HG03095 (cell line): ENCODE results near the gene PLEKHJ1.

Experiments
- ATAC-seq: cut with Tn5 transposase; IDR thresholded peaks from one replicate; pipeline ENCODE4 v1.9.1; 2021; ENCODE audit warnings: moderate library complexity; ENCODE audit not compliant: unreplicated experiment

The PLEKHJ1 gene

DNA sequence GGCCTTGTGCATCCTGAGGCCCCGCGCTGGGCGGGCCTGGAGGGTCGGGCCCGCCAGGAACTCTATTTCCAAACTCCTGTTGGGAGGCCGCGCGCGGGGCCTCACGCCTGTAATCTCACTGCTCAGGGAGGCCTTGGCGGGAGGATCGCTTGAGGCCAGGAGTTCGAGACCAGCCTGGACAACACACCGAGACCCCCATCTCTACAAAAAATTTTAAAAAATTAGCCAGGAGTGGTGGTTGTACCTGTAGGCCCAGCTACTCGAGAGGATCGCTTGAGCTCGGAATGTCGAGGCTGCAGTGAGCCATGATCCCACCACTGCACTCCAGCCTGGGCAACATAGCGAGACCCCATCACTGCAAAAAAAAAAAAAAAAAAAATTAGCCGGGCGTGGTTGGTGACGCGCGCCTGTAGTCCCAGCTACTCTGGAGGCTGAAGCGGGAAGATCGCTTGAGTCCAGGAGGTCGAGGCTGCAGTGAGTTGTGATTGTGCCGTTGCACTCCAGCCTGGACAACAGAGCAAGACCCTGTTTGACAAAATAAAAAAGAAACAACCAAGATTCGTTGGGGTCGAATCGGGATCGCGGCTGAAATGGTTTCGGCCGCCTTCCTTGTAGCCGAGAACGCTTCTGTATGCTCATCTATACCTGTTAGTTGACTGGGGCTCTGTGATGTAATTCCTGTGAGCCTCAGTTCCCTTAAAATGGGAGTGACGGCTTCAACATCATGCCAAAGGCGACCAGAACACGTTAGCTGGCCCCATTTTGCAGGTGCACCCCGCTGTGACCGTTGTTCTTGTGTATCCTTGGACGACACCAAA, 1.1 kb upstream of the PLEKHJ1 start:
- ATAC-seq = no peak

DNA sequence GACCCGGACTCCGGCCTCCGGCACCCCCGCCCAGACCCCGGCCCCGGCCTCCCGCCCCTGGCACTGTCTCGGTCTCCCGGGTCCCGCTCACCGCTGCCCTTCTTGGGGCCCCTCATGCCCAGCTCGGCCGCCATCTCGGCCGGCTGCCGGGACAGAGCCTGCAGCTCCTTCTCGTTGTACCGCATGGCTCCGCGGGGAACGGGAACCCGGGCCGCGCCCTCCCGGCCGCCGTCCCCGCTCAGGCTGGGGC, 140 bp downstream of the PLEKHJ1 start:
- no peak for ATAC-seq

DNA sequence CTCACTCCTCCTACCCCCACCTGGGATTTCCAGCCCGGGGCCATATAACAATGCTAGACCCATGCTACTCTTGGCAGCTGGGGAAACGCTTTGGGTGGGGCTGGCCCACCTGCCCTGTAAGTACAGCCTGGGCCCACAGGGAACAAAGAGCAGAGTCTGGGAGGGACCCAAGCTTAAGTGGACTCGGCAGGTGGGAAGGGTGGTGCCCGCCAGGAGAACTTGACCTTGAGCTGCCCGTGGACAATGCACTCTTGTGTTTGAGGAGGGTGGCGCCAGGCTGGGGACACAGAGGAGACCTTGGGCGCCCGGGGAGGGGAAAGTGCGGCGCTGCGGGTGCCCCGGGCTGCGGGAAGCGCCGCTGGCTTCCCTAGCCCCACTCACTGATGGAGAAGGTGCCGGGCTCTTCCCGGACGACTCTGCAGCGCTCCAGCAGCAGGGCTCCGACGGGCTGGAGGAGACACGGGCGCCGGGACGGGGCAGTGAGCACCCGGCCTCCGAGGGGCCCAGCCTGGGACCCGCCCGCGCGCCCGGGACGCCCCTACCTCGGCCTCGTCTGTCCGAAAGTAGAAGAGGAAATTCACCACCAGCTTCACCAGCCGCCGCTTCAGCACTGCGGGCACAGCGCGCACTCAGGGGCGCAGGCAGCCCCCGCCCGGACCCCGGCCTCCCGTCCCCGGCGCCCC, 607 bp downstream of the PLEKHJ1 start:
- ATAC-seq = no peak

DNA sequence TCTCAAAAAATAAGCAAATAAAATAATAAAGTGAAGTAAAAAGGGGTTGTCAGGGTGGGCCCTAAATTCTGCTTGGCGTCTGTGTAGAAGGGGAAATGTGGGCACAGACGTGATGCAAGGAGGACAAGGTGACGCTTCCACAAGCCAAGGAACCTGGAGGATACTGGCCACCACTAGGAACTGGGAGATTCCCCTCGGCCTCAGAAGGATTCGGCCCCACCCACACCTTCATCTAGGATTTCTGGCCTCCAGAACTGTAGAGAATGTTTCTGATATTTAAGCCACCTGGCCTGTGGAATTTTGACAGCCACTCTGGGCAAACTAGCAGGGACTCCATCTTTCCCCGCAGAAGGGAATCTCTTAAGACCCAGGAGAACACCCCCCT, 1.1 kb downstream of the PLEKHJ1 start:
- ATAC-seq = no peak

DNA sequence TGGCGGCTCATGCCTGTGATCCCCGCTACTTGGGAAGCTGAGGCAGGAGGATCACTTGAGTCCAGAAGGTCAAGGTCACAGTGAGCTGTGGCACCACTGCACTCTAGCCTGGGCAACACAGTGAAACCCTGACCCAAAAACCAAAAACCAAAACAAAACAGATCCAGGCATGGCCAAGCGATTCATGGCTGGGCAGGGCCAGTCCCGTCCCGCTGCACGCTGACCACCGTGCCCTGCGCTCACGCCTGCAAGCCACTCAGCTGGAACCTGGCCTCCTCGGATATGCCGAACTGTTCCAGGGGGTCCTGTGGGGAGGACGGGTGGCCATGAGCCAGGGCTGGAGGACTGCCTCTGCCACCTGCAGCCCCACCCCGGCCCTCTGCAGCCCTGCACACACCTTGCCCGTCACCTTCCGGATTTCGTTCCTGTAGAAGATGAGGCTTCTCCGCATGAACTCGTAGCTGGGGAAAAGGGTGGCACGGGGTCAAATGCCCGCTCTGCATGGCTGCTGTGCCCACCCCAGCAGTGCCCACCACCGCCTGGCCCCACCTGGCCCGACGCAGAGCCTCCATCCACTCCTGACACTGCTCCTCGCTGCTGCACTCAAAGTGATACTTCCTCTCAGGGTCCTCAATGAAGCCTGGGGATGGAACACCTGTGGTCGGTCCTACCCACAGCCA, 2.4 kb downstream of the PLEKHJ1 start:
- no peak for ATAC-seq

DNA sequence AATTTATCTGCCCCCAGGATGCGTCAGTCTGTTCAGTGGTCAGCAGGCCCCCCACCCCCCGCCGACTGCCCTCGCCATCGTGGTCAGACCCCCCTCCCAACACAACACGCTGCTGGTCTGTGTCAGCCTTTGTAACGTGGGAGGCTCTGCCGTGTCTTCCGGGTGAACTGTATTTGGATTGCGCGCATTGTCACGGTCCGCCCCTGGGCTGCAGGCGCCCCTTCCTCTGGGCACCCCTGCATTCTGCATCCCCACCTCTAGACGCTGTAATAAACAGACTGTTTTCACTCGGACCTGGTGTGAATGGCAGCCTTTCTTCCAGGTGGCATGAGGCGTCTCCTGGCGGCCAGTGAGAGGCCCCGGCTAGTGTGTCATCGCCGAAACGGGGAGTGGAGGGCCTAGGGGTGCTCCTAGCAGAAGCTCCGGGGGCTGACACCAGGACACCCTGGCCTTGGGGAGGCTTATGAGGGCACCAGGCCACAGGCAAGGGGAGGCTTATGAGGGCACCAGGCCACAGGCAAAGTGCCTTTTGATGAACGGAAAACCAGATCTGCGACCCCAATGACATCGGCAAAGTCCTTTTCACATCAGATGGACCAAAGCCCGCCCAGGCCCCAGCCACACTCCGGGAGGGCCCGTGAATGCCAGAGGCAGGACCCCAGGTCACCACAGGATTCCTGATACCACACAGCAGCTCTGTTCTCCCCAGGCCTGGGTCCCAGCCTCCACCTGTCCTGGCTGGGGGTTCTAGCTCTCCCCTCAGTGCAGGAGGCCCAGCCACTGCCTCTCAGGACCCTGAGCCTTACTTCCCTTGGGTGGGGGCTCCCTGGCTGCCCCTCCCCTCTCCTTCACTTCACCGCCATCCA, 3.6 kb downstream of the PLEKHJ1 start:
- ATAC-seq = no peak

DNA sequence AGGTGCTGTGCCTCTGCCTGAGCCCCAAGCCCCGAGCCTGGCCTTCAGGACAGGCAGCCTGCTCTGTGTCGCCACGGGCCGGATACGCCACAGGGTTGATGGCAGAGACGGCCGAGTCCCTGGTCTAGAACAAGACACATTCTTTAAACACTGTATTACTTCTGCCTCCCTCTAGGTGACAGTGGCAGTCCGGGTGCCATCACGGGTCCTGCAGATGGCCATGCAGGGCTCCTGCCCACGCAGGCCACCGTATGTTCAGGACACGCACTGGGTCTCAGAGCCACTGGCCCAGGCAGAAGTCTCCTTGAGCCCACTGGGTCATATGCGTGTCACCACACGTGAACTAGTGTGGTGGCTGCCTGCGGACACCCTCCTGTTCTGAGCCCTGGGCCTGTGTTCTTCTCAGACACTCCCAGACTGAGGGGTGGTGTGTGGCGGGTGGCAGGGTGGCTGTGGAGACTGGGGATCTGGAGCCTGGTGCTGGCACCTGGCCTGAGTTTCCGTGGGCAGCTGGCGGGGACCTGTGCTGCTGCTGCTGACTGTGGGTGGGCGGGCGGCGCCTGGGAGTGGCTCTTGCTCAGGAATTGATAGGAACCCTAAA, 4.4 kb downstream of the PLEKHJ1 start:
- ATAC-seq = no peak

DNA sequence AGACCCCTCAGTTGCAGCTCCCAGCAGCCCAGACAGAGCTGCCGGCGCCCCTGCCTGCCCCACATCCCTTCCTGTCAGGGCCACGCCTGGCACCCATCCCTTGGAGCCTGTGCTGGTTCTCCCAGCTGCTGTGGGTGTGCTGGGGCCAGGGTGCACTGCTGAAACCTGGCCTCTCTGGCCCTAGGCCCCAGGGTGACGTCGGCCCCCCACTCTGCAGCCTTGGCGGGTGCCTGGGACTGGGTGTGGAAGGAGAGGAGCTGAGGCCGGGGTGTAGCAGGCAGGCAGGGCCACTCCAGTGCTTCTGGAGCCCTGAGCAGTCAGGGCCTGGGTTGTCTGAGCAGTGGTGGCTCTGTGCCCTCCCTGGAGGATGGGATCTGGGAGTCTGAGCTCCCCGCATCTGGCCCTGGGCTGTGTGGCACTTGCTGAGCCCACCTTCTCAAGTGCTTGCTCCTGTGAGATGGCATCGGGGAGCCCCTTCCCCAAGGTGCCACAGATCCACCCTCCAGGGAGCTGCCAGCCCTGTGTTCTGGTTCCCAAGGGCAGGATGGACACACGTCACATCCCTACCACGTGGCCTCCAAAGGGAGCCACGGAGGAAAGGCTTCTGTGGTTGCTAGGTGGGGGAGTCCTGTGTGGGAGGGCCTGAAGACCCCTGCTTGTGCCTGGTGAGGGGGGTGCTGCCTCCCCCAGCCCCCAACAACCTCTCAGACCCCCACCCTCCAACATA, 5.2 kb downstream of the PLEKHJ1 start:
- ATAC-seq = no peak

DNA sequence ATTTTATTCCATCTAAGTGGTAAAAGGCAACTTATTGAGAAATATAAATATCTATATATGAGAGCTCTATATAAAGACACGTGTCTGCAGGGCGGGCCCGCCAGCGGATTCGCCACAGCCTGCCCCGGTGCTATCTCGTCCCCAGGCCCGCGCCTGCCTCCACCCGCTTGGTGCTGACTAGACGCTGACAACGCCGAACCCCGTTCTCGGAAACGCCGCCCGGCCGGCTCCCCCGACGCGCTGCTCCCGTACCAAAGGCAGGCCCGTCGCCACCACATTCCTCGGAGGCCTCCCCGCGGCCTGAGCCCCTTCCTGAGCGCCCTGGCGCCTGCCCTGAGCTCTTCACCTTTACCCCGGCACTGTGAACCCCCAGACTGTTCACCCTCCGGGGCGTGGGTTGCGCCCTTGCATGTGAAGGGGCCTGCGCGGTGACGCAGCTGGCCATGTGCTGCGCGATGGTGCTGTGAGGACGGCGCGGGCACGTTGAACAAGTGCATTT, 6.0 kb downstream of the PLEKHJ1 start:
- no peak for ATAC-seq

DNA sequence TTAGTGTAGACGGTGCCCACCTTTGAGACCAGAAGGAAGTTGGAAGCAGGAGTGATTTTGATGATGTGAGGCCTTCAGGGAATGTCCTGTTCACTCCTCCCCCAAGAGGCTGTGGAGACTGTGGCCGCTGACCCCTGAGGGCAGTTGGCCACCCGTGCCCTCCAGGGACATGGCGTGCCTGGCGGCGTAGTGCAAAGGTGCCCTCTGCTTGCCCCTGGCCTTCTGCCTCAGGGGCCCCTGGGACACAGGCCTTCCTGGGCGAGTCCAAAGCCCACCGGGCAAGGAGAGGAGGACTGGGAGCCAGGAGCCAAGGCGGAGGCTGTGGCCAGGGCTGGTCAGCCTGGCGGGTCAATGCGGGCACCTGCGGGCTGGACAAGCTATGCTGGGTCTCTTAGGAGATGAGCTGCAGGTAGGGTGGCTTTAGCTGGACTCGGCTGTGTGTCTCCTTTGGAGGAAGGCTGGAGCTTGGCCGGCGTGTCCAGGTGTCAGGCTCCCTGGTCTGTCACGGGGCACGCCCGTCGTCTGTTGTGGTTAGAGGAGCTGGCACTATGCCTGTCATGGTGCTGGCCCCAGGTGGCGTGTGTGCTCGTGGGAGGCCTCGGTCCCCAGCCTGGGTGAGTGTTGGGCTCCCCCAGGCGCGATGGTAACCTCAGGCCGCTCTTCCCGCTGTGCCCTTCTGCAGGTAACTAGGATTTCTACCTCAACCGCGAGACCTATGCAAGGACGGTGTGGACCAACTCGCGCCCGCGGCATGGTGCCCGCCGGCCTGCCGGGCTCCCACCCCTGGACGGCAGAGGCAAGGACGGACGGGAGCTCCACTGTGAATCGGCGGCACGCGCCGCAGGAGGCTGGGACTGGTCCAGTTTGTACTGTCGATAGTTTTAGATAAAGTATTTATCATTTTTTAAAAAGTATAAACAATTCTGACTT, 6.8 kb downstream of the PLEKHJ1 start:
- no peak for ATAC-seq

DNA sequence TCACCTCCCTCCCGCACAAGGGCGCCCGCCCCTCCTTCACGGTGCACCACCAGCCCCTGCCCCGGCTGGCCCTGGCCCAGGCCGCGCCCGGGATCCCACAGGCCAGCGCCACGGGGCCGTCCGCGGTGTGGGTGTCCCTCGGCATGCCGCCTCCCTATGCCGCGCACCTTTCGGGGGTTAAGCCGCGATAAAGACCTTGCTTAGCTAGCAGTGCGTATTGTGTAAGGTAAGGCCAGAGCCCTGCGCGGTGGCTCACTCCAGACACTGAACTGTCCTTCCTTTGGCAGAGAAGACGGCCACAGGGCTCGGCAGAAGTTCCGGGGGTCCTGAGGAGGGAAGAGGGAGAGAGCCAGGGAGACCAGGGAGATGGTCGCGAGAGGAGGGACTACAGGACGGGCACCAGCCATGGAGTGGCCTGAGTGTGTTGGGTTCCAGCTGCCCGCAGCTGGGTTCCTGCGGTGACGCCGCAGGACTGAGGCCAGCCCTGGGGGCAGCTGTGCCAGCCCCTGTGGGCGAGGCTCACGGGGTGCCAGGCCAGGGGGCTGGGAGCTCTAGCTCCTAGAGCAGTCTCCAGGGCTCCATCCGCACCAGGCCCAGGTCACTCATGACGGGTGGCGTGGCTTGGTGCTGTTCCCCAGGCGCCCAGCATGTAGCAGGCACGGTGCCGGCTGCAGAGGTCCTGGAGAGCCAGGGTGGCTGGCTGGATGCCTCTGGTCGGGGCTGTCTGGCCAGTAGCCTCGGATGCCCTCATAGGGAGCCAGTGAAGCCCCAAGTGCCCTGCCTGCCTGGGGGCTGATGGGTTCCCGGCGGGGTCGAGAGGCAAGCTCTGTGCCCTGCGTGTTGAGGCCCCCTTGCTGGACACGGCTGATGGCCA, 7.7 kb downstream of the PLEKHJ1 start:
- ATAC-seq = no peak

DNA sequence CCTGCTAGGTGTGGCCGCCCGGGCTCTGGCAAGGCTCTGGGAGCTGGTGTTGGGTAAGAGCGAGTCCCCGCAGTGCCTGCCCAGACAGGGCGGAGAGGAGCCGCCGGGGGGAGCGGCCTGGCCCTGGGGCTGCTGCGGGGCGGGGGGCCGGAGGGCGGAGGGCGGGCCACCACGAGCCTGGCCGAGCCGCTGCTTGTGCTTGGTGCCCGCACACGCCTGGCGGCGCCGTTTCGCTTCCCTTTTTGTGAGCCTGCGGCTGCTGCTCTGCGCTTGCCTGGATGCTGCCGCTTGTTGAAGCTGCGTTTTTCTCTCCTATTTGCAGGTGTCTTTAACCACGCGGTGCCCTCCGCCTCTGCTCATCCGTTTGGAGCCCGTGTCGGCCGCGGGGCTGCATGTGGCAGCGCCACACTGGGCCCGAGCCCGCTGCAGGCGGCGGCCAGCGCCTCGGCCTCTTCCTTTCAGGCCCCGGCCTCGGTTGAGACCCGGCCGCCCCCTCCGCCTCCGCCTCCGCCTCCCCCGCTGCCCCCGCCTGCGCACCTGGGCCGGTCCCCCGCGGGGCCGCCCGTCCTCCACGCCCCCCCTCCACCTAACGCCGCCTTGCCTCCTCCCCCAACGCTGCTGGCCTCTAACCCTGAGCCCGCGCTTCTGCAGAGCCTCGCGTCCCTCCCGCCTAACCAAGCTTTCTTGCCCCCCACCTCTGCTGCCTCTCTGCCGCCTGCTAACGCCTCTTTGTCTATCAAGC, 8.5 kb downstream of the PLEKHJ1 start:
- no peak for ATAC-seq

DNA sequence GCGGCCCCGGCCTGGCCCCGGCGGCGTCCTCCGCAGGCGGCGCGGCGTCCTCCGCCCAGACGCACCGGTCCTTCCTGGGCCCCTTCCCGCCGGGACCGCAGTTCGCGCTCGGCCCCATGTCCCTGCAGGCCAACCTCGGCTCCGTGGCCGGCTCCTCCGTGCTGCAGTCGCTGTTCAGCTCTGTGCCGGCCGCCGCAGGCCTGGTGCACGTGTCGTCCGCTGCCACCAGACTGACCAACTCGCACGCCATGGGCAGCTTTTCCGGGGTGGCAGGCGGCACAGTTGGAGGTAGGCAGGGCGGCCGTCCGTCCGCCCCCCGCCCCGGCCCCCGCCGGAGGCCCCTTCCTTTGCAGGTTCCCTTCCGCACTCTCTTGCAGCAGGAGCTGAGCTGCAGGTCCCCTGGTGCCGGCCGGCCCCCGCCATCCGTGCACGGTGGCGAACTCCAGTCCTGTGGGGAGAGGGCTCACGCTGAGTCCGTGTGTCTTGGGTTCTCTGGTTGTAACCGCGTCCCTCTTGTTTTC, 9.2 kb downstream of the PLEKHJ1 start:
- ATAC-seq = no peak

DNA sequence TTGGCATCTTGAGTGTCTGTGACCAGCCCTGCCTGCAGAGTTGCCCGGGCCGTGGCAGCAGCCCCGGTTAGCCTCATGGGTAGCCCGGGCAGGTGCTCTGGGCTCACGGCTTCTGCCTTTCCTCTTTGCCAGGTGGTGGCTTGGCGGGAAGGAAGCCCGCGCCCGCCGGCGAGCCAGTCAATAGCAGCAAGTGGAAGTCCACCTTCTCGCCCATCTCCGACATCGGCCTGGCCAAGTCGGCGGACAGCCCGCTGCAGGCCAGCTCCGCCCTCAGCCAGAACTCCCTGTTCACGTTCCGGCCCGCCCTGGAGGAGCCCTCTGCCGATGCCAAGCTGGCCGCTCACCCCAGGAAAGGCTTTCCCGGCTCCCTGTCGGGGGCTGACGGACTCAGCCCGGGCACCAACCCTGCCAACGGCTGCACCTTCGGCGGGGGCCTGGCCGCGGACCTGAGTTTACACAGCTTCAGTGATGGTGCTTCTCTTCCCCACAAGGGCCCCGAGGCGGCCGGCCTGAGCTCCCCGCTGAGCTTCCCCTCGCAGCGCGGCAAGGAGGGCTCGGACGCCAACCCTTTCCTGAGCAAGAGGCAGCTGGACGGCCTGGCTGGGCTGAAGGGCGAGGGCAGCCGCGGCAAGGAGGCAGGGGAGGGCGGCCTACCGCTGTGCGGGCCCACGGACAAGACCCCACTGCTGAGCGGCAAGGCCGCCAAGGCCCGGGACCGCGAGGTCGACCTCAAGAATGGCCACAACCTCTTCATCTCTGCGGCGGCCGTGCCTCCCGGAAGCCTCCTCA, 9.9 kb downstream of the PLEKHJ1 start:
- no peak for ATAC-seq

DNA sequence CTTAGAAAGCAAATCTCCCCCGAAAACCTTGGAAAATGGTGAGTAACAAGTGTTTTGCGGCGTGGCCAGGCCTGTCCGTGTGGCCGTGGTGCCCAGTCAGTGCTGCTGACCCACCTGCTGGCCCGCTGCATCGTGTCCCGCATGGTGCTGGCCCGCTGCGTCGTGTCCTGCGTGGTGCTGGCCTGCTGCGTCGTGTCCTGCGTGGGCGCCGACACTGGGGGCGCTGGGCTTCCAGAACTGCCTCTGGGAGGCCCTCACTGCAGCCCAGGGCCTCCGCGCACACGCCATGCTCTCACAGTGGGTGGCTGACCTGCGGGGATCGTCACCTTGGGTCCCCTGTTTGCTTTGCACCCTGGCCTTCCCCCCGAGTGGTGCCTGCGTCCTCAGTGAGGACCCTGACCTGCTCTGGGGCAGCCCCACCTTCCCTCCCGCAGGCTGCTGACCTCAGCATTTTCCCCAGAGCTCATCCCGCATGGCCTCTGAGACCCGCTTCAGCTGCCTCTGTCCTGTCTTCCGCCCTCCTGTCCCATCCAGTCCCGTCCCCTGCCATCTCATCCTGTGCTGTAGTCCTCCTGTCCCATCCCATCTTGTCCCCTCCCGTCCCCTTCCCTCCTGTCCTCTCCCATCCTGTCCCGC, 10.6 kb downstream of the PLEKHJ1 start:
- no peak for ATAC-seq
